IMR-90 (cell line): ENCODE data around the gene DNAH6. TPM values are rescaled to one million over a fixed set of nuclear protein-coding genes. Genes with fewer than 3 reads are reported as not detected.
A peak's percentile ranks its signal among the peaks of the same experiment; 100 is the strongest.

ENCODE experiments used
- ATAC-seq: fragments of 200-7000 bp; cut with Tn5 transposase; 2 replicates; pipeline ENCODE4 v1.9.1; 2020; ENCODE audit warnings: low read depth, mild to moderate bottlenecking, moderate library complexity
- BruUV-seq: library from RNA; stranded (reverse); fragments of 400-500 nt; replicated peaks from 2 replicates; lab custom pipeline; 2021; lab: Mats Ljungman, UMichigan
- CTCF ChIA-PET: fragments of 300-600 bp; formaldehyde crosslinking; extraction: SDS; loops from one replicate; lab custom pipeline; 2021; ENCODE audit warnings: antibody characterized with exemption; lab: Yijun Ruan, JAX
- POLR2A ChIA-PET: fragments of 300-600 bp; sonication (Branson Sonifier 250); formaldehyde crosslinking; loops from one replicate; lab custom pipeline; 2022; ENCODE audit warnings: antibody characterized with exemption; ENCODE audit not compliant: unreplicated experiment; lab: Charles Lee
- DNase-seq: peaks from one replicate; pipeline ENCODE4 v3.0.0; 2013
- H2AFZ ChIP-seq: replicated peaks from 2 replicates; pipeline ENCODE3; 2013; ENCODE audit warnings: low read length, mild to moderate bottlenecking; ENCODE audit not compliant: poor library complexity
- H2AK5ac ChIP-seq: 2 replicates; pipeline ENCODE4 v1.6.1; 2013; ENCODE audit warnings: low read depth, low read length, inconsistent platforms
- H2AK9ac ChIP-seq: replicated peaks from 2 replicates; pipeline ENCODE3; 2013; ENCODE audit warnings: mild to moderate bottlenecking, low read depth, low read length, moderate library complexity; ENCODE audit not compliant: poor library complexity
- H2BK120ac ChIP-seq: 2 replicates; pipeline ENCODE4 v1.6.1; 2013; ENCODE audit warnings: low read depth, low read length, inconsistent platforms
- H2BK15ac ChIP-seq: 3 replicates; pipeline ENCODE4 v1.6.1; 2013; ENCODE audit warnings: low read depth, low read length, inconsistent platforms
- H2BK20ac ChIP-seq: 2 replicates; pipeline ENCODE4 v1.6.1; 2013; ENCODE audit warnings: low read depth, mild to moderate bottlenecking, inconsistent platforms, low read length, moderate library complexity
- H2BK5ac ChIP-seq: 2 replicates; pipeline ENCODE4 v1.6.1; 2013; ENCODE audit warnings: mild to moderate bottlenecking, low read depth, low read length, inconsistent platforms; ENCODE audit not compliant: poor library complexity, severe bottlenecking
- H3K14ac ChIP-seq: replicated peaks from 2 replicates; pipeline ENCODE4 v1.6.1; 2013; ENCODE audit warnings: low read depth, low read length, inconsistent platforms
- H3K18ac ChIP-seq: 2 replicates; pipeline ENCODE4 v1.6.1; 2013; ENCODE audit warnings: low read depth, low read length, control low read depth
- H3K23ac ChIP-seq: 2 replicates; pipeline ENCODE4 v1.6.1; 2013; ENCODE audit warnings: low read depth, low read length, inconsistent platforms
- H3K27ac ChIP-seq: 2 replicates; pipeline ENCODE4 v1.5.1; 2013; ENCODE audit warnings: mild to moderate bottlenecking, control low read depth, low read length; ENCODE audit not compliant: insufficient read depth
- H3K27me3 ChIP-seq: 2 replicates; pipeline ENCODE4 v1.6.1; 2013; ENCODE audit warnings: low read length; ENCODE audit not compliant: control insufficient read depth, insufficient read depth
- H3K36me3 ChIP-seq: 2 replicates; pipeline ENCODE4 v1.6.1; 2013; ENCODE audit warnings: low read length, mixed read lengths; ENCODE audit not compliant: control insufficient read depth, insufficient read depth
- H3K4ac ChIP-seq: 2 replicates; pipeline ENCODE4 v1.6.1; 2013; ENCODE audit warnings: low read depth, low read length, inconsistent platforms
- H3K4me1 ChIP-seq: 2 replicates; pipeline ENCODE4 v1.6.1; 2013; ENCODE audit warnings: low read length, mixed read lengths; ENCODE audit not compliant: control insufficient read depth, insufficient read depth
- H3K4me2 ChIP-seq: 2 replicates; pipeline ENCODE4 v1.6.1; 2013; ENCODE audit warnings: low read depth, mild to moderate bottlenecking, control low read depth, low read length, moderate library complexity
- H3K4me3 ChIP-seq: 2 replicates; pipeline ENCODE4 v1.5.1; 2013; ENCODE audit warnings: low read depth, mild to moderate bottlenecking, control low read depth, low read length, moderate library complexity; ENCODE audit not compliant: insufficient read depth
- H3K56ac ChIP-seq: 2 replicates; pipeline ENCODE4 v1.6.1; 2013; ENCODE audit warnings: low read length, inconsistent platforms; ENCODE audit not compliant: insufficient read depth; ENCODE audit errors: extremely low read depth
- H3K79me1 ChIP-seq, 2 experiments: 2 replicates each; pipeline ENCODE4 v1.6.1; 2013; ENCODE audit warnings: low read length in 2 of 2, inconsistent platforms in 1 of 2, low read depth in 1 of 2
- H3K9ac ChIP-seq: 2 replicates; pipeline ENCODE4 v1.6.1; 2013; ENCODE audit warnings: low read depth, low read length, control low read depth
- H3K9me1 ChIP-seq: 2 replicates; pipeline ENCODE4 v1.6.1; 2013; ENCODE audit warnings: low read length, inconsistent platforms; ENCODE audit not compliant: insufficient read depth
- H3K9me3 ChIP-seq: 2 replicates; pipeline ENCODE4 v1.6.1; 2013; ENCODE audit warnings: low read length; ENCODE audit not compliant: control insufficient read depth, insufficient read depth
- H4K20me1 ChIP-seq: 2 replicates; pipeline ENCODE4 v1.6.1; 2013; ENCODE audit warnings: low read length, inconsistent platforms; ENCODE audit not compliant: insufficient read depth
- H4K5ac ChIP-seq: 2 replicates; pipeline ENCODE4 v1.6.1; 2013; ENCODE audit warnings: mild to moderate bottlenecking, low read depth, low read length, control low read depth
- H4K8ac ChIP-seq, 2 experiments: 2 replicates each; pipeline ENCODE4 v1.6.1; 2013; ENCODE audit warnings: low read depth in 2 of 2, low read length in 2 of 2, control low read depth in 1 of 2, inconsistent platforms in 1 of 2
- H4K91ac ChIP-seq: 2 replicates; pipeline ENCODE4 v1.6.1; 2013; ENCODE audit warnings: low read depth, low read length, inconsistent platforms; ENCODE audit not compliant: insufficient read depth
- BHLHE40 ChIP-seq: fragments of 150-350 bp; IDR thresholded peaks from 2 replicates; pipeline ENCODE4 v1.6.1; 2016; ENCODE audit warnings: mild to moderate bottlenecking, low read depth, low read length
- CHD1 ChIP-seq: IDR thresholded peaks from 2 replicates; pipeline ENCODE4 v1.6.1; 2012; ENCODE audit warnings: low read depth, low read length, improper control_type of control experiment
- FOS ChIP-seq: fragments of 150-350 bp; IDR thresholded peaks from 2 replicates; pipeline ENCODE4 v1.6.1; 2016; ENCODE audit warnings: low read depth, low read length
- MAFK ChIP-seq: IDR thresholded peaks from 2 replicates; pipeline ENCODE4 v1.6.1; 2012; ENCODE audit warnings: low read depth, low read length, improper control_type of control experiment
- NFE2L2 ChIP-seq: fragments of 150-350 bp; IDR thresholded peaks from 2 replicates; pipeline ENCODE4 v1.6.1; 2016; ENCODE audit warnings: low read depth, mild to moderate bottlenecking, low read length
- POLR2A ChIP-seq: IDR thresholded peaks from 2 replicates; pipeline ENCODE4 v1.6.1; 2012; ENCODE audit warnings: mild to moderate bottlenecking, low read depth, low read length
- RAD21 ChIP-seq: IDR thresholded peaks from 2 replicates; pipeline ENCODE4 v1.6.1; 2012; ENCODE audit warnings: low read length, improper control_type of control experiment
- RCOR1 ChIP-seq: IDR thresholded peaks from 2 replicates; pipeline ENCODE4 v1.6.1; 2012; ENCODE audit warnings: mild to moderate bottlenecking, low read length, improper control_type of control experiment; ENCODE audit not compliant: insufficient replicate concordance
- SMC3 ChIP-seq: fragments of 150-350 bp; IDR thresholded peaks from 2 replicates; pipeline ENCODE4 v1.6.1; 2016; ENCODE audit warnings: low read depth, mild to moderate bottlenecking, antibody characterized with exemption, low read length, moderate library complexity
- WGBS, 2 experiments: methylation state at CpG; one replicate each; pipeline versions ENCODE4 v1.1.5 to v1.1.7; 2013; ENCODE audit warnings: missing lambda C conversion rate in 2 of 2; ENCODE audit not compliant: insufficient read length in 1 of 2; ENCODE audit errors: extremely low coverage in 2 of 2; 5-methylcytosine and 5-hydroxymethylcytosine counted together
- dilution Hi-C: fragments of 300-500 bp; cut with HindIII; formaldehyde crosslinking; loops from one replicate; pipeline ENCODE4 v1.14.3; 2018; ENCODE audit warnings: low sequenced_read_pairs; ENCODE audit not compliant: unreplicated experiment
- in situ Hi-C: fragments of 300-500 bp; cut with MboI; formaldehyde crosslinking; loops from 3 replicates; pipeline ENCODE4 v1.14.3; 2019; ENCODE audit warnings: low sequenced_read_pairs, inconsistent platforms, mixed read lengths
- intact Hi-C: fragments of 100-400 bp; cut with micrococcal nuclease; formaldehyde crosslinking; loops from 2 replicates; pipeline ENCODE4 v1.10.0; 2022
- polyA plus RNA-seq, 3 experiments: library from polyadenylated mRNA; depleted of rRNA; stranded (reverse); fragments of >200 nt; gene quantifications; 2 replicates each; pipeline ENCODE4 v1.2.3, GENCODE V29; 2012; ENCODE audit warnings: low replicate concordance in 1 of 3
- total RNA-seq: library from RNA; depleted of rRNA; stranded (reverse); fragments of >200 nt; gene quantifications from 2 replicates; pipeline ENCODE4 v1.2.3, GENCODE V29; 2012
- TF ChIP-seq, protein P1 (sequence below): fragments of 150-350 bp; IDR thresholded peaks from 2 replicates; pipeline ENCODE4 v1.6.1; 2016; ENCODE audit warnings: low read depth, mild to moderate bottlenecking, low read length, moderate library complexity, borderline replicate concordance
- TF ChIP-seq, protein P2 (sequence below): fragments of 150-350 bp; IDR thresholded peaks from 2 replicates; pipeline ENCODE4 v1.6.1; 2017; ENCODE audit warnings: mild to moderate bottlenecking, antibody characterized with exemption, low read length, low read depth

Gene DNAH6
- total and polyA plus RNA-seq, 2 of the 4 experiments (the other 2 are of a cell fraction) = under 0.01 to 0.07 TPM

DNA sequence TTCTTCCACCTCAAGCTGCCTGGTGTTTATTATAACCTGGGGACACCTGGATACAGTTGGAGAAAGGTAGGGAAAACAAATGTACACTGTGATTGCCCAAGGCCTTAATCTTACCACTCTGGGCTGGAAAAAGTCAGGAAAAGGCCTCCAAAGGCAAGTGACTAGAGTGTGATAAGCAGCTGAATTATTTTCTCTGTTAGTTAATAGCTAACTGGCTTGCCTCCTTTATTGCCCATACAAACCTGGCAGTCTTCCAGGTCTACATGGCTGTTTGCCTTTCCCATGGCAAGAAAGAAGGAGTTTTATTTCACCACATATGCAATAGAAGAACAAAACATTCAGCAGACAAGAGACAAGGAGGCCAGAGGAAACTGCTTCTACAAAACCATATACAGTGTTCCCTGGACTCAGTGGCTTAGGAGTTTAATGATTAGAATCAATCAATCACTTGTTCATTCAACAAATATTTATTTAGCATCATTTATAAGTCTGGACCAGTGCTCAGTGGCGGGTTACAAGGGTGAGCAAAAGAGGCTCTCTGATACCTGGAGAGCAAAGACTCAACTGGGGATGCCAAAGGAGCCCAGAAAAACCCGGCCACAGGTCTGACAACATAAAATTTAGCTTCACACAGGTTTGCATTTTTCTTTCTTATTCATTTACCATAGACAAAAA lies 29.7 kb upstream of the DNAH6 start:
- Histone ChIP-seq H3K79me1 (no peaks in the 10 kb centered on the region), H2BK20ac (no peak overlapping the region), H2AK5ac (no peak overlapping the region), H3K4me1 (peaks cover 7% of the 10 kb centered on the region), H2AK9ac (no peak overlapping the region), H3K18ac (no peak overlapping the region), H4K8ac (no peak overlapping the region), H3K9ac (no peak overlapping the region), H3K4me2 (no peak overlapping the region), H3K9me1 (peaks cover 6% of the 10 kb centered on the region), H3K56ac (no peak overlapping the region), H4K91ac (no peak overlapping the region), H3K23ac (no peak overlapping the region), H4K5ac (no peak overlapping the region), H3K4me3 (no peak overlapping the region), H3K4ac (no peak overlapping the region), H3K14ac (no peak overlapping the region), H3K36me3 (no peaks in the 10 kb centered on the region), H3K27me3 (no peaks in the 10 kb centered on the region), H2BK15ac (no peak overlapping the region), H2AFZ (no peak overlapping the region), H2BK5ac (no peak overlapping the region), H4K20me1 (no peaks in the 10 kb centered on the region), H2BK120ac (no peak overlapping the region; the same call in 1 of the 2 replicates), H3K9me3 (no peaks in the 10 kb centered on the region), H3K27ac (no peak overlapping the region)
- BruUV-seq = no TSS peak
- peak; percentile 42 for DNase-seq
- dilution Hi-C loops (no loop called here), intact Hi-C loops (no loop called here), in situ Hi-C loops (loop anchor here (25.0 kb wide), 1 partner anchor 801 kb away; no protein-coding TSS in a partner anchor)
- ATAC-seq = no peak
- ChIA-PET POLR2A (no interaction called here), CTCF (no interaction called here)
- WGBS, 2 experiments = no CpG with 5 or more reads among the region's 2 CpGs
- TF ChIP-seq BHLHE40 (no peak), MAFK (no peak), RAD21 (no peak), SMC3 (no peak), RCOR1 (no peak), NFE2L2 (no peak), POLR2A (no peak), CHD1 (no peak), FOS (no peak)
- TF ChIP-seq, protein P1, sequence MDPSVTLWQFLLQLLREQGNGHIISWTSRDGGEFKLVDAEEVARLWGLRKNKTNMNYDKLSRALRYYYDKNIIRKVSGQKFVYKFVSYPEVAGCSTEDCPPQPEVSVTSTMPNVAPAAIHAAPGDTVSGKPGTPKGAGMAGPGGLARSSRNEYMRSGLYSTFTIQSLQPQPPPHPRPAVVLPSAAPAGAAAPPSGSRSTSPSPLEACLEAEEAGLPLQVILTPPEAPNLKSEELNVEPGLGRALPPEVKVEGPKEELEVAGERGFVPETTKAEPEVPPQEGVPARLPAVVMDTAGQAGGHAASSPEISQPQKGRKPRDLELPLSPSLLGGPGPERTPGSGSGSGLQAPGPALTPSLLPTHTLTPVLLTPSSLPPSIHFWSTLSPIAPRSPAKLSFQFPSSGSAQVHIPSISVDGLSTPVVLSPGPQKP = no peak
- TF ChIP-seq, protein P2, sequence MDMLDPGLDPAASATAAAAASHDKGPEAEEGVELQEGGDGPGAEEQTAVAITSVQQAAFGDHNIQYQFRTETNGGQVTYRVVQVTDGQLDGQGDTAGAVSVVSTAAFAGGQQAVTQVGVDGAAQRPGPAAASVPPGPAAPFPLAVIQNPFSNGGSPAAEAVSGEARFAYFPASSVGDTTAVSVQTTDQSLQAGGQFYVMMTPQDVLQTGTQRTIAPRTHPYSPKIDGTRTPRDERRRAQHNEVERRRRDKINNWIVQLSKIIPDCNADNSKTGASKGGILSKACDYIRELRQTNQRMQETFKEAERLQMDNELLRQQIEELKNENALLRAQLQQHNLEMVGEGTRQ = no peak
